ENCODE data around the gene HS3ST3A1.

DNA sequence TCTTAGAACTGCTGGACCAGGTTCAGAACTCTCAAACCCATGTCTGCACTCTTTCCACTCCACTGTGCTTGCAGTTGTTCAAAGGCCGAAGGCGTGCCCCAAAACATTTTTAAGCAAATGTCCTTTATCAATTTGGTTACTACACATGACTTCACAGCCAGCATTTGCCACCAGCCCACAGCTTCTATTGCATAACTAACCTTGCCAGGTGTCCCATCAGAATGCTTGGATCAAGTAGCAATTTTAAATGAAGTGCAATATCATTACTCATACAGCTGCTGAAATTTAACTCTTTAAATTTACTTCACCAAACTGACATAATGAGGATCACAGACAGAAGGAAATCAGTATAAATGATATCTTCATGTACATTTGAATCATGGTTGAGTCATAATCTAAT lies 29.8 kb upstream of the HS3ST3A1 start:
- TF ChIP-seq POLR2AphosphoS5 (IDR thresholded peaks at IDR 0.05; ENCODE audit: low read depth, low read length) (no peak), SIN3A (IDR thresholded peaks at IDR 0.05; ENCODE audit: low read depth) (no peak), EZH2 (IDR thresholded peaks at IDR 0.05) (no peak), CEBPB (IDR thresholded peaks at IDR 0.05; ENCODE audit: low read depth) (no peak), ELF1 (IDR thresholded peaks at IDR 0.05; ENCODE audit: borderline replicate concordance, low read depth) (no peak), POLR2A (IDR thresholded peaks at IDR 0.05; ENCODE audit: borderline replicate concordance, extremely low read depth, insufficient read depth, insufficient read length) (no peak)
- TF ChIP-seq, protein P1, sequence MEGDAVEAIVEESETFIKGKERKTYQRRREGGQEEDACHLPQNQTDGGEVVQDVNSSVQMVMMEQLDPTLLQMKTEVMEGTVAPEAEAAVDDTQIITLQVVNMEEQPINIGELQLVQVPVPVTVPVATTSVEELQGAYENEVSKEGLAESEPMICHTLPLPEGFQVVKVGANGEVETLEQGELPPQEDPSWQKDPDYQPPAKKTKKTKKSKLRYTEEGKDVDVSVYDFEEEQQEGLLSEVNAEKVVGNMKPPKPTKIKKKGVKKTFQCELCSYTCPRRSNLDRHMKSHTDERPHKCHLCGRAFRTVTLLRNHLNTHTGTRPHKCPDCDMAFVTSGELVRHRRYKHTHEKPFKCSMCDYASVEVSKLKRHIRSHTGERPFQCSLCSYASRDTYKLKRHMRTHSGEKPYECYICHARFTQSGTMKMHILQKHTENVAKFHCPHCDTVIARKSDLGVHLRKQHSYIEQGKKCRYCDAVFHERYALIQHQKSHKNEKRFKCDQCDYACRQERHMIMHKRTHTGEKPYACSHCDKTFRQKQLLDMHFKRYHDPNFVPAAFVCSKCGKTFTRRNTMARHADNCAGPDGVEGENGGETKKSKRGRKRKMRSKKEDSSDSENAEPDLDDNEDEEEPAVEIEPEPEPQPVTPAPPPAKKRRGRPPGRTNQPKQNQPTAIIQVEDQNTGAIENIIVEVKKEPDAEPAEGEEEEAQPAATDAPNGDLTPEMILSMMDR (IDR thresholded peaks at IDR 0.05 in 2 of 3, conservative IDR thresholded peaks at IDR 0.05 in 1 of 3; ENCODE audit: borderline replicate concordance in 1 of 3, insufficient read depth in 1 of 3, low read depth in 2 of 3, low read length in 2 of 3): no peak
- TF ChIP-seq, protein P2, sequence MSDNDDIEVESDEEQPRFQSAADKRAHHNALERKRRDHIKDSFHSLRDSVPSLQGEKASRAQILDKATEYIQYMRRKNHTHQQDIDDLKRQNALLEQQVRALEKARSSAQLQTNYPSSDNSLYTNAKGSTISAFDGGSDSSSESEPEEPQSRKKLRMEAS (IDR thresholded peaks at IDR 0.05): no peak
